B cell (primary cell): ENCODE results near the gene ARHGDIA. TPM values are rescaled to one million over a fixed set of nuclear protein-coding genes. Genes with fewer than 3 reads are reported as not detected.

ENCODE experiments used
- ATAC-seq: fragments of 200-7000 bp; cut with Tn5 transposase; one replicate; pipeline ENCODE4 v1.10.0; 2021; ENCODE audit warnings: low read depth, mild to moderate bottlenecking, moderate number of reproducible peaks, moderate library complexity
- CTCF ChIA-PET: fragments of 350-600 bp; sonication (Branson Sonifier 250); formaldehyde crosslinking; loops from one replicate; lab custom pipeline; 2021; ENCODE audit warnings: antibody characterized with exemption, inconsistent platforms; lab: Charles Lee
- POLR2A ChIA-PET: fragments of 350-600 bp; sonication (Branson Sonifier 250); formaldehyde crosslinking; loops from one replicate; lab custom pipeline; 2021; ENCODE audit warnings: antibody characterized with exemption; lab: Charles Lee
- DNase-seq: peaks from one replicate; pipeline ENCODE4 v3.0.0; 2013
- H2AFZ ChIP-seq: 2 replicates; pipeline ENCODE4 v1.6.1; 2012; ENCODE audit warnings: mild to moderate bottlenecking, low read depth, low read length; ENCODE audit not compliant: insufficient read depth, poor library complexity, severe bottlenecking
- H3K27ac ChIP-seq, 2 donors: 1 replicate in 1 of 2; 2 replicates in 1 of 2; pipeline ENCODE4 v1.5.1; 2012 to 2013; ENCODE audit warnings: low read length in 2 of 2, mild to moderate bottlenecking in 2 of 2, moderate library complexity in 1 of 2
- H3K27me3 ChIP-seq, 4 experiments: fragments of 200-600 bp in 1 of 4; sonication (generic) in 1 of 4; replicated peaks in 1 of 4; 1 replicate in 2 of 4; 2 replicates in 2 of 4; pipeline versions ENCODE4 v1.6.1 to v1.7.0; 2013 to 2016; ENCODE audit warnings: low read length in 3 of 4, mild to moderate bottlenecking in 2 of 4, mixed read lengths in 1 of 4, moderate library complexity in 1 of 4; ENCODE audit not compliant: insufficient read depth in 4 of 4, control insufficient read depth in 3 of 4; ENCODE audit errors: control extremely low read depth in 1 of 4
- H3K36me3 ChIP-seq, 2 experiments: replicated peaks in 1 of 2; 1 replicate in 1 of 2; 2 replicates in 1 of 2; pipeline versions ENCODE4 v1.6.1 to v1.7.1; 2013; ENCODE audit warnings: low read length in 1 of 2; ENCODE audit not compliant: insufficient read depth in 2 of 2, control insufficient read depth in 1 of 2; ENCODE audit errors: control extremely low read depth in 1 of 2, extremely low read depth in 1 of 2
- H3K4me1 ChIP-seq, 2 donors: fragments of 200-600 bp in 1 of 2; sonication (generic) in 1 of 2; 1 replicate in 1 of 2; 2 replicates in 1 of 2; pipeline versions ENCODE4 v1.5.1 to v1.6.1; 2013 to 2017; ENCODE audit warnings: low read length in 2 of 2; ENCODE audit not compliant: control insufficient read depth in 2 of 2, insufficient read depth in 2 of 2
- H3K4me2 ChIP-seq: replicated peaks from 2 replicates; pipeline ENCODE3; 2012; ENCODE audit warnings: mild to moderate bottlenecking, low read depth, low read length; ENCODE audit not compliant: poor library complexity, severe bottlenecking
- H3K4me3 ChIP-seq, 5 experiments: fragments of 200-600 bp in 1 of 5; sonication (generic) in 1 of 5; 1 replicate in 3 of 5; 2 replicates in 2 of 5; pipeline versions ENCODE4 v1.5.1 to v1.7.0; 2011 to 2016; ENCODE audit warnings: low read length in 4 of 5, mild to moderate bottlenecking in 4 of 5, low read depth in 2 of 5, control low read depth in 1 of 5, moderate library complexity in 1 of 5; ENCODE audit not compliant: insufficient read depth in 1 of 5; ENCODE audit errors: control extremely low read depth in 1 of 5, extremely low read depth in 1 of 5
- H3K79me2 ChIP-seq: fragments of 200-600 bp; sonication (generic); one replicate; pipeline ENCODE4 v1.6.0; 2016; ENCODE audit warnings: low read length; ENCODE audit not compliant: control insufficient read depth, insufficient read depth
- H3K9ac ChIP-seq: fragments of 200-600 bp; sonication (generic); 2 replicates; pipeline ENCODE4 v1.6.1; 2017; ENCODE audit warnings: mild to moderate bottlenecking, low read length, moderate library complexity
- H3K9me3 ChIP-seq, 3 donors: one replicate each; pipeline versions ENCODE4 v1.6.1 to v1.7.1; 2013; ENCODE audit warnings: low read length in 2 of 3; ENCODE audit not compliant: control insufficient read depth in 2 of 3, insufficient read depth in 1 of 3; ENCODE audit errors: control extremely low read depth in 1 of 3
- H4K20me1 ChIP-seq: 2 replicates; pipeline ENCODE4 v1.6.0; 2012; ENCODE audit warnings: mild to moderate bottlenecking, low read length; ENCODE audit not compliant: insufficient read depth, control insufficient read depth, poor library complexity, severe bottlenecking
- H3K27ac Mint-ChIP-seq: one replicate; pipeline ENCODE4 v1.8.0; 2021; ENCODE audit warnings: mixed read lengths
- H3K27me3 Mint-ChIP-seq: one replicate; pipeline ENCODE4 v1.8.0; 2021; ENCODE audit warnings: mixed read lengths
- H3K4me1 Mint-ChIP-seq: one replicate; pipeline ENCODE4 v1.8.0; 2021; ENCODE audit warnings: mixed read lengths
- H3K4me3 Mint-ChIP-seq: one replicate; pipeline ENCODE4 v1.8.0; 2021; ENCODE audit warnings: mixed read lengths
- H3K9me3 Mint-ChIP-seq: one replicate; pipeline ENCODE4 v1.8.0; 2022; ENCODE audit warnings: mixed read lengths; ENCODE audit not compliant: insufficient read depth
- CTCF ChIP-seq: fragments of 200-600 bp; IDR thresholded peaks from one replicate; pipeline ENCODE4 v1.8.0; 2022; ENCODE audit warnings: antibody characterized with exemption, mild to moderate bottlenecking
- EZH2 ChIP-seq: IDR thresholded peaks from 2 replicates; pipeline ENCODE4 v1.6.1; 2012; ENCODE audit warnings: borderline replicate concordance, low read depth, mild to moderate bottlenecking, moderate library complexity, low read length; ENCODE audit not compliant: insufficient read depth, poor library complexity, severe bottlenecking
- WGBS: methylation state at CpG from one replicate; pipeline ENCODE4 v1.1.5; 2013; ENCODE audit warnings: missing lambda C conversion rate; ENCODE audit not compliant: insufficient coverage; 5-methylcytosine and 5-hydroxymethylcytosine counted together
- intact Hi-C: fragments of 100-400 bp; cut with micrococcal nuclease; formaldehyde crosslinking; loops from one replicate; pipeline ENCODE4 v1.10.0; 2022
- polyA plus RNA-seq: library from polyadenylated mRNA; depleted of rRNA; stranded (reverse); fragments of >200 nt; gene quantifications from 2 replicates; pipeline ENCODE4 v1.2.3, GENCODE V29; 2012
- total RNA-seq, 2 donors: library from RNA; stranded (reverse); fragments of 120-200 nt in 1 of 2; gene quantifications; 1 replicate in 1 of 2; 2 replicates in 1 of 2; pipeline versions ENCODE4 v1.2.3 to v1.2.4, GENCODE V29; 2013 to 2022

ARHGDIA gene
- total and polyA plus RNA-seq, 2 donors (not counting 1 experiment from before 2014, with no cell fraction given) = 262 to 510 TPM

GRCh38 chr17:81879121-81879520 is 8.0 kb upstream of the ARHGDIA start:
- H3K27ac ChIP-seq = no peak overlapping the region
- intact Hi-C loops = no loop called here
- Mint-ChIP-seq H3K27me3 (no peaks in the 10 kb centered on the region), H3K4me1 (no peaks in the 10 kb centered on the region), H3K9me3 (no peaks in the 10 kb centered on the region), H3K27ac (no peak overlapping the region), H3K4me3 (no peak overlapping the region)
- no peaks in the 10 kb centered on the region for H4K20me1 ChIP-seq
- H3K79me2 ChIP-seq = peaks cover 24% of the 10 kb centered on the region
- no peaks in the 10 kb centered on the region for H3K27me3 ChIP-seq
- H3K9me3 ChIP-seq = no peaks in the 10 kb centered on the region
- H3K4me2 ChIP-seq = no peak overlapping the region
- CTCF ChIA-PET = no interaction called here
- peaks cover 0 to 18% of the 10 kb centered on the region in 2 experiments for H3K36me3 ChIP-seq
- TF ChIP-seq EZH2 = no peak
- TF ChIP-seq CTCF = no peak
- ATAC-seq = no peak
- POLR2A ChIA-PET = no interaction called here
- WGBS = 82% methylated on average over 4 of the region's 5 CpGs
- no peak overlapping the region for H3K4me3 ChIP-seq
- H2AFZ ChIP-seq = no peak overlapping the region
- DNase-seq = no peak
- no peaks in the 10 kb centered on the region for H3K4me1 ChIP-seq
- H3K9ac ChIP-seq = no peak overlapping the region

GRCh38 chr17:81878294-81878693 is 7.2 kb upstream of the ARHGDIA start:
- Histone ChIP-seq H3K27me3 (no peaks in the 10 kb centered on the region), H4K20me1 (no peaks in the 10 kb centered on the region), H3K4me3 (no peak overlapping the region), H3K9ac (no peak overlapping the region), H3K79me2 (peaks cover 24% of the 10 kb centered on the region), H2AFZ (no peak overlapping the region), H3K4me1 (peaks cover 0 to 1% of the 10 kb centered on the region in 2 donors), H3K36me3 (peaks cover 0 to 14% of the 10 kb centered on the region in 2 experiments), H3K27ac (no peak overlapping the region), H3K9me3 (no peaks in the 10 kb centered on the region), H3K4me2 (no peak overlapping the region)
- H3K4me1 Mint-ChIP-seq = peaks cover 3% of the 10 kb centered on the region
- CTCF ChIA-PET = no interaction called here
- no peak overlapping the region for H3K4me3 Mint-ChIP-seq
- no peak for DNase-seq
- POLR2A ChIA-PET = no interaction called here
- 100% methylated on average over 1 of the region's 3 CpGs for WGBS
- no peak for TF ChIP-seq EZH2
- TF ChIP-seq CTCF = no peak
- ATAC-seq = no peak
- intact Hi-C loops = no loop called here
- H3K27me3 Mint-ChIP-seq = no peaks in the 10 kb centered on the region
- H3K27ac Mint-ChIP-seq = no peak overlapping the region
- no peaks in the 10 kb centered on the region for H3K9me3 Mint-ChIP-seq
